ENCODE data around the gene ASXL1. TPM values are rescaled to one million over a fixed set of nuclear protein-coding genes. Genes with fewer than 3 reads are reported as not detected.
A peak's percentile ranks its signal among the peaks of the same experiment; 100 is the strongest.

Gene ASXL1
- total RNA-seq, 2 donors from 2014 or later, result 38.8 to 40.4 TPM

- H3K27me3 ChIP-seq, result no peaks in the 10 kb centered on the region
- no peak overlapping the region for H3K4me3 ChIP-seq
- peak overlapping the region; percentile 66 for H3K27ac ChIP-seq
- peak; percentile 53 for DNase-seq
- H3K9me3 ChIP-seq, result no peaks in the 10 kb centered on the region
- no peak for TF ChIP-seq CTCF (IDR thresholded peaks at IDR 0.05)
- no peaks in the 10 kb centered on the region for H3K36me3 ChIP-seq
- no peaks in the 10 kb centered on the region for H3K4me1 ChIP-seq
- intact Hi-C loops (cut with DNase I), result no loop called here
- H3K9ac ChIP-seq (ENCODE audit: low read depth in 2 of 2, low read length in 2 of 2), result peak overlapping the region in 1 of 2 donors; percentile 46
These were observed 32.2 kb upstream of the ASXL1 start for GRCh38 chr20:32325706-32326503.

- Histone ChIP-seq H3K36me3 (no peaks in the 10 kb centered on the region), H3K9me3 (no peaks in the 10 kb centered on the region), H3K4me3 (no peak overlapping the region), H3K27ac (peak overlapping the region; percentile 66), H3K4me1 (no peaks in the 10 kb centered on the region), H3K9ac (ENCODE audit: low read depth in 2 of 2, low read length in 2 of 2) (peak overlapping the region in 1 of 2 donors; percentile 46), H3K27me3 (no peaks in the 10 kb centered on the region)
- intact Hi-C loops (cut with DNase I), result no loop called here
- no peak for DNase-seq
- no peak for TF ChIP-seq CTCF (IDR thresholded peaks at IDR 0.05)
These were observed 31.7 kb upstream of the ASXL1 start for GRCh38 chr20:32326504-32326845.

- no peak for TF ChIP-seq CTCF (IDR thresholded peaks at IDR 0.05)
- intact Hi-C loops (cut with DNase I), result no loop called here
These were observed 30.9 kb upstream of the ASXL1 start for GRCh38 chr20:32327087-32327681.

GRCh38 chr20:32329817-32330554 is 28.1 kb upstream of the ASXL1 start:
- Histone ChIP-seq H3K27ac (no peak overlapping the region), H3K4me3 (no peak overlapping the region), H3K9me3 (no peaks in the 10 kb centered on the region), H3K36me3 (no peaks in the 10 kb centered on the region), H3K9ac (ENCODE audit: low read depth in 2 of 2, low read length in 2 of 2) (no peak overlapping the region), H3K27me3 (no peaks in the 10 kb centered on the region), H3K4me1 (no peaks in the 10 kb centered on the region)
- DNase-seq, result no peak
- intact Hi-C loops (cut with DNase I), result no loop called here
- no peak for TF ChIP-seq CTCF (IDR thresholded peaks at IDR 0.05)

More at GRCh38 chr20:32327087-32327681, 30.9 kb upstream of the ASXL1 start:
- H3K4me3 ChIP-seq, result no peak overlapping the region
- H3K4me1 ChIP-seq, result no peaks in the 10 kb centered on the region
- no peaks in the 10 kb centered on the region for H3K36me3 ChIP-seq
- DNase-seq, result no peak
- no peak overlapping the region for H3K27ac ChIP-seq
- H3K9ac ChIP-seq (ENCODE audit: low read depth in 2 of 2, low read length in 2 of 2), result no peak overlapping the region
- H3K9me3 ChIP-seq, result no peaks in the 10 kb centered on the region
- no peaks in the 10 kb centered on the region for H3K27me3 ChIP-seq

- no peak for DNase-seq
- Histone ChIP-seq H3K27me3 (no peaks in the 10 kb centered on the region), H3K4me3 (no peak overlapping the region), H3K9me3 (no peaks in the 10 kb centered on the region), H3K27ac (no peak overlapping the region), H3K9ac (ENCODE audit: low read depth in 2 of 2, low read length in 2 of 2) (no peak overlapping the region), H3K4me1 (no peaks in the 10 kb centered on the region), H3K36me3 (no peaks in the 10 kb centered on the region)
- intact Hi-C loops (cut with DNase I), result no loop called here
- no peak for TF ChIP-seq CTCF (IDR thresholded peaks at IDR 0.05)
These were observed 27.6 kb upstream of the ASXL1 start for GRCh38 chr20:32330555-32330897.

All from colonic mucosa (tissue), 4 donors.